ENCODE data around the gene ENC1. TPM values are rescaled to one million over a fixed set of nuclear protein-coding genes. Genes with fewer than 3 reads are reported as not detected.
A peak's percentile ranks its signal among the peaks of the same experiment; 100 is the strongest.

Gene ENC1
- total RNA-seq, 1 donor from 2014 or later: 155 TPM

DNA sequence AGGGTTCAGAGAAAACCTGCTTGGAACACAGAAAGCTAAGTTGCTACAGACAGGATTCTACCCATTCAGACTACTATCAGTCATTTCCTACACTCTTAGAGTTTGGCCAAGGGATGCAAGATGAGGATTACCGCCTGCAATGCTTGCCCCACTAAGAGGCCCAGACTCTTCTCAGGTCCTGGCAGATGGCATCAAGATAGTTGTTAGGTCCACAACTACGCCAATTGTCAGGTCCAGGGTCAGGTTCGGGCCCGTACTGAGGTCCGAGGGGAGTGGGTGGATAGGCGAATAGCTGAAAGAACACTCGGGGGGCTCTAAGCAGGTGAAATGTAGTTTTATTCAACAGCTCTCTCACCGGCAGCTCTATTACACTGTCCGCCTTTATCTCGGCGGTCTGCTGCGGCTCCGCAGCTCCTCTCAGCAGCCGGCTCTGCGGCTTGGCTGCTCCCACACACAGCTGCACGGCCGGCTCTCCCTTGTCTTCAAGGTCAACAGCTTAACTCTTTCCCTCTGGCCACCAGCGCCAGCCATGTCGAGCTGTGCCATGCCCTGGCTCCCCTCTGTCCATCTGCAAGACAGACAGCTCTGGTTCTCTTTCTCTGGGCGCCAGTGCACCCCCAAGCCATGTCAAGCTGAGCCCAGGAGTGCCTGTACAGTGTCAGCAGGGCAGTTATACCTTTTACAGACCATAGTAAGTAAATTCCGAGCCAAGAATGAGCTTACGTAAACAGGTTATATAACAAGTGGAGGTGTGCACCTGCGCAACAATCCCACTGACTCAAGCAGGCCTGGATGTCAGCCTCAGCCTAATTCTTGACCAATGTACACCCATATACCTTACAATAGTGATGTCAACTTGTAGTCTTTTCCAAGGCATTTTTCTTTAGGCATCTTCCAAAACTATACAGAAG lies 24.0 kb downstream of the ENC1 start:
- no peak for DNase-seq (ENCODE audit: extremely low read depth, low read depth, low spot score)

DNA sequence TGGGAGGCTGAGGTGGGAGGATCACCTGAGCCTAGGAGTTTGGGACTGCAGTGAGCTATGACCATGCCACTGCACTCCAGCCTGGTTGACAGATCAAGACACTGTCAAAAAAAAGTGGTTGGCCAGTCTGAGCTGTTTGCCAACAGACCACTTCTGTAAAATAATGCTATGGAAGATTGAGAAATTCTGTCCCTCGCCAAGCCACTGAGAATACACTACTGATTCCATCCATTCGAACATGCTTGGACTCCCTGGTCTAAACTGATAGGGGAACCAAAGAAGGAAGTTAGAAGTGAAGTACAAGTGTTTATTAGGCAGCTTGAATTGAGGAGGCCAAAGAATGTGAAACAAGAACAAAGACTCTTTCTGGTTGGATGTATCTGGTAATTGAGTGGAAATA lies 27.2 kb downstream of the ENC1 start:
- no peak for DNase-seq (ENCODE audit: extremely low read depth, low read depth, low spot score)

DNA sequence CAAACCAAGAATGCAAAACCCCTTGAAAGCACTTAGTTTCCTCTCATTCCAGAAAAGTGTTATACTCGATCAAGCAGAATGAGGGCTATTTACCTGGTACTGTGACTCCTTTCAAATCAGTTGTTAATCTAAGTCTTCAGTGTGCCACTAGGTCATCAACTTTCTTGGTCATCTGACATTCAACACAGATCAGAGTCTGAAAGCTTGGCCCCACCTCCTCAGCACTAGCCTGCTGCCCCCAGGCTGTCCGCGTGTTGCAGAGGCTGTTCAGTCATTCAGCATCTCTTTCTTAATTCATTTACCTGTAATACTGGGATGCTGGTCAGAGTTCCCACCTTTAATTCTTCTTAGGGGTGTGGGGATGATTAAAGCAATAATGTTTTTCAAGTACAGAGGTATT lies 28.5 kb downstream of the ENC1 start:
- no peak for DNase-seq (ENCODE audit: extremely low read depth, low read depth, low spot score)

DNA sequence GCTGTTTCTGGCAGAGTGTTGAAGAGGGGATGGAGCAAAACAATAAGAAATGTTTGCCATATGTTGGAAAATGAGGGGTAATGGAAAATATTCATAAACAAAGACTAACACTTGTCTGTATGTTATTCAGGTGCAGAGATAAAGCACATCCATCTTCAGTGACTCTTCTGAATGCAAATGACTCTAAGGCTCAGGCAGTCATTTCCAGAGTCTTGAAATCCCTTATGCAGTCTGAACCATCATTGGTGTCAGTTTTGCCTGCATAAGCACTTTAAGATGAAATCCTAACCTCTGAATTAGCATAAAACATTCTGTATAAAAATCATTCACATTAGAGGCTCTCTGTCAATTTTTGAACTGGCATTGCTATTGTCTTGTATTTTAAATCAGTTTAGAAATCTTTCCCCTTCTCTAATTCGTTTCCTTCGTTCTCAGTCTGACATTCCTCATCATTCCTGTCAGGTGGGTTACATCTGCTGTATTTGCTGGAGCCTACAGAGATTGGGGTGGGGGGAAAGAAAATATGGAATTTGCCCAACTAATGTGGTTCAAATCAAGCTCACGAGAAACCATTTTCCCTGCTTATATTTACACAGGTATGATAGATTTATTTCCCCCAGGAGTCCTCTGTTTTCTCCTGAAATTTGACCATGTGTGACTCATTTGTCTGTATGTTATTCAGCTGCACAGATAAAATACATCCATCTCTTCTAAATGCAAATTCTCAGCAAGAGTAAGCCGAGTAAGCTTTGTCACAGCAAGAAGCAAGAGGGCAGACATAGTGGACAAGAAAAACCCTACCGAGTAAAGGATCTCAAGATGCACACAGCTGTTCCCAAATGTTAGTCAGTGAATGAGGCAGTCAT lies 31.6 kb downstream of the ENC1 start:
- no peak for DNase-seq (ENCODE audit: extremely low read depth, low read depth, low spot score)

DNA sequence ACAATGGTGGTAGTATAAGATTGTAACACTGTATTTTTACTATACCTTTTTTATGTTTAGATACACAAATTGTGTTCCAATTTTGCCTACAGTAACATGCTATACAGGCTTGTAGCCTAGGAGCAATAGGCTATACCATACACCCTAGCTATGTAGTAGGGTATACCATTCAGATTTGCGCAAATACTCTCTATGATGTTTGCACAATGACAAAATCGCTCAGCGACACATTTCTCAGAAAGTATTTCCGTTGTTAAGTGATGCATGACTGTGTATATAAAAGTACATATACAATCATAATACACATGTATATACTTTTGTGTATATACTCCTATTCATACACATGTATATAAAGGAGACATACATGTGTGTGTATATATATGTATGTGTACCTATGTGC lies 34.8 kb downstream of the ENC1 start:
- no peak for DNase-seq (ENCODE audit: extremely low read depth, low read depth, low spot score)

DNA sequence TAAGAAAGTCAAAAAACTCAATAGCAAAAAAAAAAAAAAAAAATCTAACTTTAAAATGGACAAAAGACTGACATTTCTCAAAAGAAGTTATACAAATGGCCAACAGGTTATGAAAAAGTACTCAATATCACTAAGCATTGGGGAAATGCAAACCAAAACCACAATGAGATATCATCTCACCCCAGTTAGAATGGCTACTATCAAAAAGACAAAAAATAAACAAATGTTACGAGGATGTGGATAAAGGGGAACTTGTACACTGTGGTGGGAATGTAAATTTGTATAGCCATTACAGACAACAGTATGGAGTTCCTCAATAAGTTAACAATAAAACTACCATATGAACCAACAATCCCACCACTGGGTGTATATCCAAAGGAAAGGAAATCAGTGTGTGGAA lies 37.2 kb downstream of the ENC1 start:
- DNase-seq (ENCODE audit: extremely low read depth, low read depth, low spot score): no peak

DNA sequence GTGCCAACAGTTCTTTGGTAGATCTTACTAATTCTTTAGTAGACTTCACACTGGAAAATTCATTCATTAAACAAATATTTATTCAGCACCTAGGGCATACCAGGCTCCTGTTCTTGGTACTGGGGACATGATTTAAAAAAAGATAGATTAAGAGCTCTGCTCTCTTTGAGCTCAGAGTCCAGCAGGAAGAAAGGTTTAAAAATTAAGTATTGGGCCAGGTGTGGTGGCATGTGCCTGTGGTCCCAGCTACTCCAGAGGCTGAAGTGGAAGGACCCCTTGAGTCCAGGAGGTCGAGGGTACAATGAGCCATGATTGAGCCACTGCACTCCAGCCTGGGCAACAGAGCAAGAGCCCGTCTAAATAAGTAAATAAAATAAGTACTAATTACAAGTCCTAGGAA lies 41.4 kb downstream of the ENC1 start:
- no peak for DNase-seq (ENCODE audit: extremely low read depth, low read depth, low spot score)

DNA sequence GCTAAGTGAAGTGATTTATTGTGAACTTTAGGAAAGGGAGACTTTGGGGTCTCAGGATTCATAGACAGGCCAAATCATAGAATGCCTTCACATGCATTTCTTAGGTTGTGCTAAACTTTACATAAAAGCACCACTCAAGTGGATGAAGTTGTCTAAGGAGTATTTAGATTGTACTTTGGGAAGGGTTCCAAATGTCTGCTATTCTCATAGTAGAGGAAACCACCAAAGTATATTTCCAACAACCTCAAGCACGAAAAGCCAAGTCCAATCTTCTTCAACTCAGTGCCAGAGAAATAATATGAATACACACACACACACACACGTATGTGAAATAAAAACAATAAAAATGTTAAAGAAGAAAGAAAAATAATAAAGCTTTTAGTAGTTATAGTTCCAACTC lies 41.8 kb downstream of the ENC1 start:
- no peak for DNase-seq (ENCODE audit: extremely low read depth, low read depth, low spot score)

DNA sequence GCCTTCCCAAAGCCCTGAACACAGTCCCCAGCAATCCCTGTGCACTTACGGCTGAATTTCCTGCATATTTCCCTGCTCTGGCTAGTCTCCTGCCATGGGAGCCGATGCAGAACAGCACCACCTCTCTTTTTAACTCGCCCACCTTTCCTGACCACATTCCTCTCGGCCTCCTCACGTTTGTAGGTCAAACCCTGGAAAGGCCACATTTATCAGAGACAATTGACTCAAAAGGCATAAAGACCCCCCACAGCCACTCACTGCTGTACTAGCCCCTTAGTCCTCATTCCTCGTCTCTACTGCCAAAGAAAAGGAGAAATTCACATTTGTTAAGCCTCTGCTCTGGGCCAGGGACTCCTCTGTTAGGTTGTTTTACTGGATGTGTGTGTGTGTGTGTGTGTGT lies 43.6 kb downstream of the ENC1 start:
- DNase-seq (ENCODE audit: extremely low read depth, low read depth, low spot score): no peak

DNA sequence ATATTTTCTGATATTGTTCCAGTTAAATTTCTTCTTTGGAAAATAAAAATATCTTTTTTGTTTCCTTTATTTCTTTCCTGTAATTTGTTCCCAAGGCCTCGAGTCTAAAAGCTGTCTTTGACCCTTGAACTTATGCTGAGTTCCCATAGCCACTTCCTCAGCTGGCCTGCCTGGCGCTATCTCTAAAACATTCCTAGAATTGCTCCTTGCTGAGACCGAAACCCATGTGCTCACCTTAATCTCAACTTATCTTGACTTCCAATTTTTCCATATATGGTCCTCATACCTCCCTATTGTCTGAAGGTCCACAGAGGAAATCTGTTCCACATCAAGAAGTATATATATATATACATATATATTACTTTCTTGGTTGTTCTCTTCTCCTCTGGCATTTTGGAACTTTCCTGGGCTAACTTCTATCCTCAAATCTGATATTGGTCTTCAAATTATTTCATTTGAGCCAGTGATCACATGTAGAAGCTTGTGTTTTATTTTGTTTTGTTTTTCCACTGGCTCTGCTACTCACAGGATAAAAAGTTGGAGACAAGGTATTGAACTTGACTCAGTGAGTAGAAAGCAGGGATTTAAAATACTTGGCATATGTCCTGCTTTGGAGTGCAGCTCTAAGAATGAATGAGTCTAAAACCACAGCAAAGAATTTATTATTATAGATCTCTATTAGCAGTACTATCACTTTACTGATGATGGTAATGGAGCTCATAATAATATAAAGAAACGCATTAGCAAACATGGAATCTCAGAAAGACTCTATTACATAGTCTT lies 45.2 kb downstream of the ENC1 start:
- DNase-seq (ENCODE audit: extremely low read depth, low read depth, low spot score): peak; percentile 91

DNA sequence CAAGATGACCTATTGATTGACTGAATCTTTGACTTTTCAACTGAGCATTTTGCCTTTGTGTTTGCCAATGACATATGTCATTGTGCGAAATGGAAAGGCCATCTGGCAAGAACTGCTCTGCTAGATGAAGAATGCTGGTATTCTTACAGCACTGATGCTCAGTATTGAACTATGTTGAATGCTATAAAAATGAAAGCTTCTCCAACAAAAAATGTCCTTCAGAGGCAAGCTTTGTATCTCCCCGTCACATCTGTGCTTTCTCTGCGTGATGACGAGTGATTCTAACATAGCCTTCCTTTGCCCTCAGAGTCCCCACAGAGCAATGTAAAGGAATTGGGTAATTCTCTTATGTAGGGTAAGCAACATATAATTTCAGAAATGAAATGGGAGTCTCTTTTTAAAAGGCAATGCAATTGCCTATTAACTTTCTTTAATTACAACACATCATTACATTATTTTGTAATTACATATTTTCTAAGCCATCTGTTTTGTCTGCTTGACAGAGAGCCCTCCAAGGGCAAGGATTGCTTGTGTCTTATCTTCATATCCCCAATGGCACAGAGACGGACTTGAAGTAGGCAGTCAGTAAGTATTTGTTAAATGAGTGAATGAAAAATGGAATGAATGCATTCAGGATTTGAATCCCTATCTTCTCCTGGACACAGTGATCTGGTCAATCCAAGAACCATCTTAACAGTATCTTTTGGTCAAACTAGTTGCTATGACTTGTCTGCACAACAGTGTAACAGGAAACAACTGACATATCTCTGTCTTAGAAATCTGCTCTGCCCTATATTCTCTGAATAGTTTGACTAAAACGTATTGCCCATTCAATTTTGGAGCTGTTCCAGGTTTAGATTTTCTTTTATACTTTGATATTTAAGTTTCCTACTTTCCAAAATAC lies 46.1 kb downstream of the ENC1 start:
- no peak for DNase-seq (ENCODE audit: extremely low read depth, low read depth, low spot score)

DNA sequence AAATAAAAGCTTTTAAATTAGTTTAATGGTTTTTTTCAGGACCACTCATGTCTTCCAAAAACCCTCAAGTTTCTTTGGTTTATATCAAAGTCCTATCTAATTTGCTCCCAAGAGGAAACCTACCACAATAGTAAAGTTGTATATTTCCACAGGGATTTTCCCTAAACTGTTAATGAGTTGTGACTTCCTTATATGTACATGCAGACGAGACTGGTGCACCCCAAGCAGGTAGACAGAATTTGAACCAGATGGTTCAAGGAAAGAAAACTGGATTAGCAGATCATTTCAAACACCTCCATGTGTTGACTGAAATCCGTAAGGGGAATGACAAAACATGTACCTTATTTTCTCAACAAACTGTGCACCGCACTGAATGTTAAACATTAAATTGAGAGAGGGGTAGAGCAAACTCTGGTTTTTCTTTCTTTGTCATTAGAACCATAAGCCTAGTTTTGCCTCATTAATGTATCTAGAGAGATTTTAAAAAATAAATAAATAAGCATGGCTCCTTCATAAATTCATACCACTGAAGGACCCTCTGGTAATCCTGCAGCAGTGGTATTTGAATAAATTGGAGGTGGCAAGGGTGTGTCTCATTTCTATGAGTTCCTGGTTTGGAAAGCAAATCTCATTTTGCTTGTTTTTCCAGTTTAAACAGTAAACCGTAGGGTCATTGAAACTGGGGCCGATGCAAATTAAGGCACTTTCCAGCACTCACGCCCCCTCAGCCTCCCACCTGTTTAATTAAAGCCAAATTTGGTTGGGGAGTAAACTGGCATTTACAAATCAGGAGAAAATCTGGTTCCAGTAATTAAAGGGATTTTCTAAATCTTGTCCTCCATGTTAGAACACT lies 51.1 kb downstream of the ENC1 start:
- no peak for DNase-seq (ENCODE audit: extremely low read depth, low read depth, low spot score)

DNA sequence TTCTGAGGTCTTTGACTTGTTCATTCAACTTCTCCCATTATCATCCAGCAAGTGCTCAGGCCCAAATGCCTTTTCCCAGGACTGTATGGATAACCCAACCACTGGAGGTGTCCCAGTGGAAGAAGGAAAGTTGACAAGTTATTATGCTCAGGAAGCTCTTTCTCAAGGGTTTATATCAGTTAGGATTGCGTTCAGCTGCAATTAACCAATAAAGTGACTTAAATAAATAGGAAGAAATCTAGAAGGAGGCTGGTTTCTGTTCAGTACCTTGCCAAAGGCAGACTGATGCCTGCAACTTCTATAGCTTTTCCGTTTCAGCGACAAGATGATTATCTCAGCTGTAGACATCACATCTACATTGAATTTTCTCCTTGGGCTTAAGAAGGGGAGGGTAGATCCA lies 52.1 kb downstream of the ENC1 start:
- DNase-seq (ENCODE audit: extremely low read depth, low read depth, low spot score): no peak

DNA sequence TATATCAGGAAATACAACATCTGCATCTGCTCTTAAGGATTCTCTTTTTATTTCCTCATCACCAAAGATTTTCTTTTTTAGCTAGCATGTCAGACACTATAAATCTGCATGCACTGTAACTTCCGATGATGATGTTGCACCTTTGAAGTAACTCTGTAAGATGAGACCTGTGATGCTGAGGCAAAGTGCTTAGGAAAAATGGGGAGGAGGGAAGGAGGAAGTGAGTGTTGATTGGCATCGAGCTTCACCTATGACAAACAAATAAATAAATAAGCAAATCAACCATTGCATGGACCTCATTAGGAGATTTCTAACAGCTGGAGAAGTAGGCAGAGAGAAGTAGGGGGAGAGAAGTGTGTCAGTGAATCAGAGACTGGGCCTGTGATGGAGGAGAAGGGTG lies 52.6 kb downstream of the ENC1 start:
- no peak for DNase-seq (ENCODE audit: extremely low read depth, low read depth, low spot score)

DNA sequence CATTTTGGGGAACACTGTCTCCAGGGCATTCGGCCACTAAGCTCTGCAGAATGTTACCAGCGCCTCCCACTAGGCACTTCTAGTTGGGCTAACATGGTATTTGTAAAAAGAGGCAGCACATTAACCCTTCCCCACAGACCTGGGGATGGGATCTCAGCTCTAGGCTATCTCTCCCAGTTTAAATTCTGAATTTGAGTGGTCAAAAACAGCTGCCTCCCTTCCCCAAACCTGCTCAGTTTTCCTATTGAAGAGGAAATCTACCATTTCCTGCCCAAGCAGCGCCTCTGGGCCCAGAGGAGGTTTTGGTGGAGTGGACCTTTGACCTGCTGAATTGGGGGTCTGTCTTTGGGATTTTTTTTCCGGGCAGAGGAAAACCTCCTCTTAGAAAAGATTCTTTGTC lies 53.2 kb downstream of the ENC1 start:
- no peak for DNase-seq (ENCODE audit: extremely low read depth, low read depth, low spot score)

DNA sequence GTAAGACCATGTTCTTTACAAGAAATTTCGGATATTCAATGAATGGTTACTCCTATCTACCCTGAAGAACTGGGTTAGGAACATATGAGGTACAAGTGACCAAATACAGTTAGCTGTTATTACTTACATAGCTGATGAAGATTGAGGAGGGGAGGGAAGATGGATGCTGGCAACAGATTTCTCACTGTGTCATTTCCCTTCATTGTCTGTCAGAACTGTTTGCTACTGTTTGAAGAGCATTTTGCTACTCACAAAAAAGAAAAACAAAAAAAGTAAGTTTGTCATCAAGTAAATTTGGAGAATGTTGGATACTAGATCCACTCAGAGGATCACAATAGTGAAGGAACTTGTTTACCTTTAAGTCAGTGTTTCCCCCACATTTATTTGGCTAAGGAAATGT lies 53.7 kb downstream of the ENC1 start:
- DNase-seq (ENCODE audit: extremely low read depth, low read depth, low spot score): no peak

DNA sequence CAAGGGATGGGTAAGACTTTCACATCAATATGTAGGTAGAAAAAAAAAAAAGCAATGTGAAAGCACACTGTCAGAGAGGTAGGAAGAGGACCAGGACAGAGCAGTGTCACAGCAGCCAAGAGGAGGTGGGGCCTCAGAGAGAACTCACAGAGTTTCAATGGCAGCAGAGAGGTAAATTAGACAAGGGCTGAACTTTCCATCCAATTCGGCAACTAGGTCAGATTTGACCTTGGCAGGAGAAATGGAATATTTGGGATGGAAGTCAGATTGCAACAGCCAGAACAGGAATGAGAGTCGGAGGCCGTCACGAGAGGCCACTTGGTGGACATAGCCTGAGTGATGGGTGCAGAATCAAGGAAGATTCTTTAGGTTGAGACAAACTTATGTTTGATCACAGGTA lies 57.7 kb downstream of the ENC1 start:
- no peak for DNase-seq (ENCODE audit: extremely low read depth, low read depth, low spot score)

DNA sequence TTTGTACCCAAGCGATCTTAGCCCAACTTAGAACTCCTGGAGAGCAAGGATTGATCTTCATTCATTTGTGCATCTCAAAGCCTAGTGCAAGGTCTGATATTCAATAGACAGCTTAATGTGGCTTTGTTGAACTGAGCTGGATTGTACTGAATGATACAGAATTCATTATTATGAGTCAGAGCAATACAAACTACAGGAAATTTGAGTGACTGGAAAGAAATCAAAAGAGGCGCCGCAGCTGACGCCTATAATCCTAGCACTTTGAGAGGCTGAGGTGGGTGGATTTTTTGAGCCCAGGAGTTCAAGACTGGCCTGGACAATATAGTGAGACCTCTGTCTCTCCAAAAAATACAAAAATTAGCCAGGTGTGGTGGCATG lies 58.6 kb downstream of the ENC1 start:
- no peak for DNase-seq (ENCODE audit: extremely low read depth, low read depth, low spot score)

DNA sequence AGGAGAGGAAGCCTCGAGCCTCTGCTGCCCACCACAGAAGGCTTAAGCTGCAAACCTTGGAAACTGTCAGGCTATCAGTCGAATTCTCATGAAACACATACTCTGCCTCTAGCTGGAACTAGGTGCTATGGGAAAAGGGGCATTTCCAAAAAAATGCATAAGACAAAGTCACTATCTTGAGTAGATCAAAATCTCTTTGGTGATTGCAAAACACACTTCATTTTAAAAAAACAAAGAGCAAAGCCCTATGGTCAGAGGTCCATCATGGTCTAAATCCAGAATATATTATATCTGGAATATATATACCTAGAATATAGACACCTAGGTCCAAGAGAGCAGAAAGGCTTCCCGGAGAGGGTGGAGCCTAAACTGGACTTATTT lies 59.8 kb downstream of the ENC1 start:
- DNase-seq (ENCODE audit: extremely low read depth, low read depth, low spot score): no peak
